Trophoblast cell (in vitro differentiated cells and primary cell): ENCODE measurements around the gene LPCAT1.
A peak's percentile ranks its signal among the peaks of the same experiment; 100 is the strongest.

Experiments used
- DNase-seq, 2 donors: peaks; one replicate each; pipeline ENCODE4 v3.0.0-alpha.2; 2016
- H2AFZ ChIP-seq: 2 replicates; pipeline ENCODE4 v1.6.1; 2013; ENCODE audit warnings: low read length, moderate library complexity, mild to moderate bottlenecking; ENCODE audit not compliant: insufficient read depth, poor library complexity
- H2AK5ac ChIP-seq: 2 replicates; pipeline ENCODE4 v1.6.1; 2013; ENCODE audit warnings: mild to moderate bottlenecking, low read length
- H2BK120ac ChIP-seq: 2 replicates; pipeline ENCODE4 v1.6.1; 2013; ENCODE audit warnings: low read length, mild to moderate bottlenecking, moderate library complexity; ENCODE audit not compliant: insufficient read depth, poor library complexity
- H2BK12ac ChIP-seq: 2 replicates; pipeline ENCODE4 v1.6.1; 2013; ENCODE audit warnings: mild to moderate bottlenecking, low read length, moderate library complexity
- H2BK5ac ChIP-seq: 2 replicates; pipeline ENCODE4 v1.6.1; 2013; ENCODE audit warnings: low read length, low read depth, moderate library complexity, mild to moderate bottlenecking; ENCODE audit not compliant: poor library complexity
- H3K14ac ChIP-seq: 2 replicates; pipeline ENCODE4 v1.6.1; 2013; ENCODE audit warnings: mild to moderate bottlenecking, low read length
- H3K18ac ChIP-seq: 2 replicates; pipeline ENCODE4 v1.6.1; 2013; ENCODE audit warnings: mild to moderate bottlenecking, low read length
- H3K23ac ChIP-seq: 2 replicates; pipeline ENCODE4 v1.6.1; 2013; ENCODE audit warnings: low read length
- H3K27ac ChIP-seq: 2 replicates; pipeline ENCODE4 v1.5.1; 2013; ENCODE audit warnings: low read depth, mild to moderate bottlenecking, inconsistent platforms, low read length, moderate library complexity
- H3K27me3 ChIP-seq: 2 replicates; pipeline ENCODE4 v1.6.1; 2013; ENCODE audit warnings: inconsistent platforms, mild to moderate bottlenecking, low read length, moderate library complexity; ENCODE audit not compliant: insufficient read depth
- H3K36me3 ChIP-seq, 2 experiments: 1 replicate in 1 of 2; 2 replicates in 1 of 2; pipeline ENCODE4 v1.6.1; 2013; ENCODE audit warnings: low read length in 2 of 2, mild to moderate bottlenecking in 2 of 2, moderate library complexity in 1 of 2; ENCODE audit not compliant: insufficient read depth in 2 of 2, control insufficient read depth in 1 of 2
- H3K4ac ChIP-seq: 2 replicates; pipeline ENCODE4 v1.6.1; 2013; ENCODE audit warnings: low read depth, mild to moderate bottlenecking, low read length, moderate library complexity
- H3K4me1 ChIP-seq, 2 experiments: 1 replicate in 1 of 2; 2 replicates in 1 of 2; pipeline ENCODE4 v1.6.1; 2013; ENCODE audit warnings: low read length in 2 of 2, mild to moderate bottlenecking in 2 of 2, moderate library complexity in 1 of 2; ENCODE audit not compliant: insufficient read depth in 2 of 2, control insufficient read depth in 1 of 2
- H3K4me2 ChIP-seq: 2 replicates; pipeline ENCODE4 v1.6.1; 2013; ENCODE audit warnings: inconsistent platforms, mild to moderate bottlenecking, low read length, moderate library complexity
- H3K4me3 ChIP-seq: 2 replicates; pipeline ENCODE4 v1.5.1; 2013; ENCODE audit warnings: mild to moderate bottlenecking, low read depth, low read length, inconsistent platforms
- H3K79me1 ChIP-seq: one replicate; pipeline ENCODE4 v1.6.1; 2013; ENCODE audit warnings: low read length
- H3K79me2 ChIP-seq: 2 replicates; pipeline ENCODE4 v1.6.1; 2013; ENCODE audit warnings: low read length, mild to moderate bottlenecking; ENCODE audit not compliant: control insufficient read depth, insufficient read depth, poor library complexity
- H3K9ac ChIP-seq: 2 replicates; pipeline ENCODE4 v1.6.1; 2013; ENCODE audit warnings: mild to moderate bottlenecking, low read length
- H3K9me3 ChIP-seq: 2 replicates; pipeline ENCODE4 v1.6.1; 2013; ENCODE audit warnings: low read depth, mild to moderate bottlenecking, control low read depth, inconsistent platforms, low read length; ENCODE audit not compliant: insufficient read depth
- H4K12ac ChIP-seq: 2 replicates; pipeline ENCODE4 v1.6.1; 2013; ENCODE audit warnings: low read depth, mild to moderate bottlenecking, low read length, moderate library complexity
- H4K8ac ChIP-seq: 2 replicates; pipeline ENCODE4 v1.6.1; 2013; ENCODE audit warnings: low read depth, mild to moderate bottlenecking, low read length, moderate library complexity
- H4K91ac ChIP-seq: one replicate; pipeline ENCODE4 v1.6.1; 2013; ENCODE audit warnings: low read depth, mild to moderate bottlenecking, low read length, moderate library complexity
- WGBS: extraction: QIAGEN DNeasy Blood & Tissue Kit; methylation state at CpG from one replicate; pipeline ENCODE4 v1.1.7; 2013; ENCODE audit warnings: missing lambda C conversion rate; ENCODE audit not compliant: insufficient read length, insufficient coverage; ENCODE audit errors: extremely low coverage; 5-methylcytosine and 5-hydroxymethylcytosine counted together

Gene LPCAT1

GRCh38 chr5:1502737-1503120 lies 21.0 kb downstream of the LPCAT1 start:
- no peaks in the 10 kb centered on the region for H3K79me1 ChIP-seq
- no peak overlapping the region for H3K9ac ChIP-seq
- no peak overlapping the region for H3K27ac ChIP-seq
- WGBS = no CpG with 5 or more reads among the region's 10 CpGs
- H3K23ac ChIP-seq = no peak overlapping the region
- no peak overlapping the region for H3K4me2 ChIP-seq
- H4K91ac ChIP-seq = no peak overlapping the region
- H3K27me3 ChIP-seq = no peaks in the 10 kb centered on the region
- no peak overlapping the region for H4K8ac ChIP-seq
- H2AK5ac ChIP-seq = no peak overlapping the region
- peaks cover 42% of the 10 kb centered on the region for H3K79me2 ChIP-seq
- no peak overlapping the region for H2BK120ac ChIP-seq
- H2BK5ac ChIP-seq = no peak overlapping the region
- no peak overlapping the region for H3K14ac ChIP-seq
- H3K36me3 ChIP-seq = peaks cover 40 to 51% of the 10 kb centered on the region in 2 experiments
- peaks cover 5% of the 10 kb centered on the region in 2 experiments for H3K4me1 ChIP-seq
- no peak overlapping the region for H3K18ac ChIP-seq
- no peak overlapping the region for H4K12ac ChIP-seq
- H3K4me3 ChIP-seq = no peak overlapping the region
- peaks cover 2% of the 10 kb centered on the region for H3K9me3 ChIP-seq
- H2AFZ ChIP-seq = no peak overlapping the region
- peak; percentile 65 to 84 for DNase-seq
- H3K4ac ChIP-seq = peak overlapping the region; percentile 8
- no peak overlapping the region for H2BK12ac ChIP-seq

DNA sequence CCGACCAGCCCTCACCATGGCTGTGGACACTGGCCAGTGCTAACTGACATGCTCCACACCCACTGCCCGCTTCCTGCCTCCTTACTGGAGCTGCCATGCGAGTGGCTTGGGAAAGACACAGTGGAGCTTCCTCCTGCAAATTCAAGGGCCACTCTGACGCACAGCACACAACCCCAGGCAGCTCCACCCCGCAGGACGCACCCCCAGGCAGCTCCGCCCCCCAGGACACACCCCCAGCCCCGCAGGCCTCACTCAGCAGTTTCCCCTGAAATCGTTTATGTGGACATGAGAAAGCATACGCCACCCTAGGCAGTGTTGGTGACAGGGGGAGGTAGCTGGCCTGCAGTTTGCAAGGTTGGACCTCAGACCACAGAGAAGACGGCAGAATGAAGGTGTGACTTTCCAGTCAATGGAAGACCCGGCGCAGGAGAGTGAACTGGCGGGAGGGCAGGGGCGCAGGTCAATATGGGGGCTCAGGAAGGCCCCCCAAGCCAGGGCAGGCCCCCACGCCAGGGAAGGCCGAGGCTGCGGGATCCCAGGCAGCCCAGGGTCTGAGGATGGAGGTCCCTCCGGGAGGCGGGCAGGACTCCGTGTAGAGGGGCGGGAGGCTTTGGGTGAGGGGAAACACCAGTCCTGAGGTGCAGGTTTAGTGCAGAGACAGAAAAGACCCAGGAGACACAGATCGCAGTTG lies 21.6 kb downstream of the LPCAT1 start:
- Histone ChIP-seq H2AFZ (no peak overlapping the region), H3K18ac (peak overlapping the region; percentile 18), H3K4me2 (no peak overlapping the region), H3K4ac (peak overlapping the region; percentile 23), H2AK5ac (no peak overlapping the region), H3K27me3 (no peaks in the 10 kb centered on the region), H3K23ac (no peak overlapping the region), H2BK120ac (no peak overlapping the region), H2BK5ac (no peak overlapping the region), H3K79me1 (no peaks in the 10 kb centered on the region), H2BK12ac (no peak overlapping the region), H3K79me2 (peaks cover 37% of the 10 kb centered on the region), H3K4me3 (no peak overlapping the region), H4K8ac (no peak overlapping the region), H3K9ac (no peak overlapping the region), H3K27ac (no peak overlapping the region), H3K14ac (no peak overlapping the region), H4K91ac (no peak overlapping the region), H4K12ac (no peak overlapping the region), H3K4me1 (peaks cover 5 to 8% of the 10 kb centered on the region in 2 experiments), H3K9me3 (peaks cover 2% of the 10 kb centered on the region), H3K36me3 (peaks cover 45 to 52% of the 10 kb centered on the region in 2 experiments)
- no CpG with 5 or more reads among the region's 23 CpGs for WGBS
- peak; percentile 69 to 71 for DNase-seq

- Histone ChIP-seq H3K79me1 (no peaks in the 10 kb centered on the region), H3K4me1 (peaks cover 5 to 9% of the 10 kb centered on the region in 2 experiments), H2BK120ac (no peak overlapping the region), H2AFZ (peak overlapping the region; percentile 18), H3K79me2 (peaks cover 30% of the 10 kb centered on the region), H3K23ac (no peak overlapping the region), H4K8ac (no peak overlapping the region), H3K27ac (no peak overlapping the region), H3K27me3 (no peaks in the 10 kb centered on the region), H2BK5ac (no peak overlapping the region), H3K36me3 (peaks cover 44 to 50% of the 10 kb centered on the region in 2 experiments), H3K9ac (no peak overlapping the region), H4K12ac (no peak overlapping the region), H3K18ac (peak overlapping the region; percentile 18), H4K91ac (no peak overlapping the region), H2BK12ac (no peak overlapping the region), H3K4me2 (no peak overlapping the region), H3K14ac (no peak overlapping the region), H3K4me3 (no peak overlapping the region), H3K4ac (peak overlapping the region; percentile 27), H2AK5ac (no peak overlapping the region), H3K9me3 (peaks cover 2% of the 10 kb centered on the region)
- no peak for DNase-seq
- WGBS = no CpG with 5 or more reads among the region's 28 CpGs
Measured at GRCh38 chr5:1501372-1502045, 22.3 kb downstream of the LPCAT1 start.

DNA sequence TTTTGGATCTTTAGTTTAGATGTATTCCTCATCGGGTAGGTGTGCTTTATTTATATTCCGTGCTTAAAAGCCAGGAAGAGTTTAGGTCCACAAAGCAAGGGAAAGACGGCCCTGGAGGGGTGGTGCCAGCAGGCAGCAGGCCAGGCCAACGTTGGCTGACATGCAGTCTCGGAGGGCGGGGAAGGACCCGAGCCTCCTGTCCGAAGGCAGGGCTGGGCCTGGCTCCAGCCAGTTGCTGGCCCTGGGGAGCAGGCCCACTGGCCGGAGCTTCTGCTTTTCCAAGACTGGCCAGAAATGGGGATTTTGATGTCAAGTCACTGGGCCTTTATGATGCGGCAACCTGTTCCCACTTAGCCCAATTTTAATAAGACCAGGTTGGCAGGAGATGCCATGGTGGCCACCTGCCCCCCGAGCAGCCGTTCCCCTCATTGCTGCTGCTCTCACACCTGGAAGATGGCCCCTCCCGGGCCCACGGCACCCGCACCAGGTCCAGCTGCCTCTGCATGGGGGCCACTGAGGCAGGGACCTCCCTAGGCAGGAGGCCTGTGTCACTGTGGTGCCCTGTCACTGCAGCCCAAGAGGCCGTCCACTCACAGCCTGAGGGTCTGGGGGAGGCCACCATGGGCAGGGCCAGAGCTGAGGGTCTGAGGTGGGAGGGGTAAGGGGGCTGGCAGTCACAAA lies 23.2 kb downstream of the LPCAT1 start:
- Histone ChIP-seq H3K79me2 (peaks cover 22% of the 10 kb centered on the region), H4K12ac (no peak overlapping the region), H2AK5ac (no peak overlapping the region), H3K9me3 (peaks cover 2% of the 10 kb centered on the region), H4K8ac (no peak overlapping the region), H3K27ac (no peak overlapping the region), H3K36me3 (peaks cover 42 to 50% of the 10 kb centered on the region in 2 experiments), H3K79me1 (no peaks in the 10 kb centered on the region), H4K91ac (no peak overlapping the region), H3K4ac (peak overlapping the region; percentile 13), H3K4me3 (no peak overlapping the region), H3K27me3 (no peaks in the 10 kb centered on the region), H3K18ac (no peak overlapping the region), H2BK5ac (no peak overlapping the region), H2BK120ac (no peak overlapping the region), H3K14ac (no peak overlapping the region), H3K4me2 (no peak overlapping the region), H2BK12ac (no peak overlapping the region), H3K23ac (no peak overlapping the region), H2AFZ (peak overlapping the region; percentile 0), H3K9ac (no peak overlapping the region), H3K4me1 (peaks cover 5 to 9% of the 10 kb centered on the region in 2 experiments)
- no peak for DNase-seq
- WGBS = no CpG with 5 or more reads among the region's 16 CpGs
